ENCODE data around the gene OR6C2. TPM values are rescaled to one million over a fixed set of nuclear protein-coding genes. Genes with fewer than 3 reads are reported as not detected.

The OR6C2 gene
- total RNA-seq, 1 experiment from 2014 or later, result not detected

DNA sequence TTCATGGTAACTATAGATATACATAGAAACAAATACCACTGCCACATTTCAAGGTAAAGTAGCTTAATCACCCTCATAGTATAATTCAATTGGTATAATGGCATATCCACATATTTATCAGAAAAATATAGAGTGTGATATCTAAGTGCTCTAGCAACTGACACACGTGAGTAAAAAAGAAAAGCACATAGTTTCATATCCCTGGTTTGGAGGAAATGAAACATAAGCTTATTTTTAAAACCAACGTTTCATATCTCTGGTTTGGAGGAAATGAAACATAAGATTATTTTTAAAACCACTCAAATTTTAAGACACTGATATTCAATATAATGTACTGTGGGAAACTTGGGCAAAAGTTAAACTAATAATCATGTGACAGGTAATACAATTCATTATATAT, 24.0 kb downstream of the OR6C2 start:
- no peak overlapping the region for H2BK12ac ChIP-seq (ENCODE audit: insufficient read length, low read depth, low read length)
- no peak overlapping the region for H2BK120ac ChIP-seq (ENCODE audit: low read depth, low read length, poor library complexity, severe bottlenecking)
- no peaks in the 10 kb centered on the region for H3K79me1 ChIP-seq (ENCODE audit: insufficient read depth, low read depth, low read length, poor library complexity, severe bottlenecking)
- no peak overlapping the region for H3K56ac ChIP-seq (ENCODE audit: insufficient read length, low read depth, low read length)
- H3K27me3 Mint-ChIP-seq (ENCODE audit: low read depth), result peaks cover 2% of the 10 kb centered on the region; the same call in 1 of the 2 replicates
- no peak overlapping the region for H2AFZ ChIP-seq (ENCODE audit: low read length)
- no peak overlapping the region for H2BK15ac ChIP-seq (ENCODE audit: low read depth, low read length)
- no peaks in the 10 kb centered on the region for H3K9me3 ChIP-seq (ENCODE audit: control insufficient read depth, low read depth, low read length)
- no peak overlapping the region for H4K91ac ChIP-seq (ENCODE audit: insufficient read length, low read depth, low read length)
- H3K4me1 Mint-ChIP-seq, result no peaks in the 10 kb centered on the region
- no peak overlapping the region for H3K4me2 ChIP-seq (ENCODE audit: insufficient read depth, insufficient read length, low read length)
- H3K36me3 Mint-ChIP-seq (ENCODE audit: insufficient read depth in 1 of 3, low read depth in 3 of 3), result no peaks in the 10 kb centered on the region; a peak in 1 of 7 replicates
- H3K23me2 ChIP-seq (ENCODE audit: insufficient read length, low read depth, low read length, poor library complexity, severe bottlenecking), result no peaks in the 10 kb centered on the region
- H3K27ac ChIP-seq (ENCODE audit: insufficient read length, low read depth, low read length), result no peak overlapping the region
- no peaks in the 10 kb centered on the region for H4K20me1 ChIP-seq (ENCODE audit: control insufficient read depth, insufficient read depth, insufficient read length)
- no peak overlapping the region for H3K14ac ChIP-seq (ENCODE audit: insufficient read depth, low read length)
- no peak overlapping the region for H3K23ac ChIP-seq (ENCODE audit: insufficient read length, low read depth, low read length)
- no peak overlapping the region for H4K8ac ChIP-seq (replicated peaks; ENCODE audit: insufficient read length, low read depth, low read length)
- no peak overlapping the region for H2BK20ac ChIP-seq (ENCODE audit: low read depth, low read length, poor library complexity, severe bottlenecking)
- H3K4me1 ChIP-seq (ENCODE audit: insufficient read depth, low read length), result no peaks in the 10 kb centered on the region
- H2AK5ac ChIP-seq (ENCODE audit: insufficient read length, low read length), result no peak overlapping the region
- no peak overlapping the region for H4K5ac ChIP-seq (ENCODE audit: insufficient read length, low read depth, low read length)
- H3K27ac Mint-ChIP-seq, result no peak overlapping the region
- DNase-seq, result no peak
- no peaks in the 10 kb centered on the region for H3K27me3 ChIP-seq (ENCODE audit: insufficient read depth, low read length)
- H3K4me3 Mint-ChIP-seq, result no peak overlapping the region
- no peak overlapping the region for H3T11ph ChIP-seq (ENCODE audit: low read length)
- H3K9ac ChIP-seq (ENCODE audit: extremely low read depth, insufficient read length, low read length), result no peak overlapping the region
- WGBS (ENCODE audit: extremely low coverage, insufficient read length, low lambda C conversion rate), result no CpG with 5 or more reads among the region's 2 CpGs
- H3K18ac ChIP-seq (ENCODE audit: insufficient read length, low read depth, low read length), result no peak overlapping the region
- no peak overlapping the region for H2BK5ac ChIP-seq (ENCODE audit: insufficient read length, low read length)
- H3K9me3 Mint-ChIP-seq, result peaks cover 6 to 7% of the 10 kb centered on the region in 2 experiments
- TF ChIP-seq CTCF (conservative IDR thresholded peaks at IDR 0.05), result no peak
- no peaks in the 10 kb centered on the region for H3K79me2 ChIP-seq (ENCODE audit: insufficient read depth, low read length)
- H3K4ac ChIP-seq (ENCODE audit: low read depth, low read length), result no peak overlapping the region
